Mucosa of descending colon (tissue), 3 donors: ENCODE data around the gene ANKRD35. TPM values are rescaled to one million over a fixed set of nuclear protein-coding genes. Genes with fewer than 3 reads are reported as not detected.

Experiments
- microRNA-seq: library from miRNA; unstranded; fragments of <30 nt; microRNA quantifications from one replicate; pipeline ENCODE4, GENCODE V29; 2019
- total RNA-seq, 3 donors: library from RNA; stranded (reverse); fragmentation: NEBNext Ultra II Directional in 2 of 3; extraction: Animal tissue kit (Norgen Biotek cat#: 25700) in 2 of 3; gene quantifications; one replicate each; pipeline versions ENCODE4 v1.2.1 to v1.2.4, GENCODE V29; 2021 to 2023
- donor health status: DM: no; HTN: no; CAD: no; lungs with moderate emphysema.
- donor health status: DM: no; HTN: no; CAD: no.
- donor health status: DM: no; HTN: yes; CAD: no.

The ANKRD35 gene
- total RNA-seq, 3 donors from 2014 or later, result 0.26 to 5.6 (median 0.99) TPM

Small RNA genes within 50 kb of the gene (microRNA-seq; reads per million reads assigned to microRNA genes)
- not detected for gene MIR6736

Other genes starting within 250 kb of the ANKRD35 start
- 1 to 10 TPM in 2 of 3 donors, not detected in 1; 1.1 to 1.2 TPM for gene PDZK1, start 178.5 kb downstream of the ANKRD35 start, total RNA-seq
- 1 to 10 TPM; 1.6 to 2.3 (median 1.6) TPM for gene CD160, start 166.4 kb downstream of the ANKRD35 start, total RNA-seq
- gene RNF115, start 61.8 kb downstream of the ANKRD35 start, total RNA-seq, result 10 to 100 TPM in 1 of 3 donors, 1 to 10 TPM in 2; 8.3 to 13.6 (median 8.8) TPM
- 10 to 100 TPM; 17.5 to 24.0 (median 23.0) TPM for gene POLR3C, start 61.7 kb downstream of the ANKRD35 start, total RNA-seq
- 1 to 10 TPM; 1.1 to 2.5 (median 1.3) TPM for gene NUDT17, start 40.2 kb downstream of the ANKRD35 start, total RNA-seq
- gene PIAS3, start 26.8 kb downstream of the ANKRD35 start, total RNA-seq, result 10 to 100 TPM; 11.6 to 26.6 (median 14.8) TPM
- gene ITGA10, start 24.2 kb upstream of the ANKRD35 start, total RNA-seq, result 1 to 10 TPM in 1 of 3 donors, under 1 TPM in 2; 0.61 to 2.5 (median 0.87) TPM
- 10 to 100 TPM; 25.5 to 34.8 (median 33.3) TPM for gene PEX11B, start 32.9 kb upstream of the ANKRD35 start, total RNA-seq
- gene RBM8A, start 41.6 kb upstream of the ANKRD35 start, total RNA-seq, result 10 to 100 TPM; 82.3 to 94.5 (median 93.9) TPM
- 10 to 100 TPM in 2 of 3 donors, 1 to 10 TPM in 1; 3.9 to 34.3 (median 10.2) TPM for gene LIX1L, start 72.2 kb upstream of the ANKRD35 start, total RNA-seq
- under 1 TPM; 0.14 to 0.63 (median 0.41) TPM for gene ANKRD34A, start 78.7 kb upstream of the ANKRD35 start, total RNA-seq
- 10 to 100 TPM; 15.7 to 26.8 (median 19.5) TPM for gene POLR3GL, start 78.8 kb upstream of the ANKRD35 start, total RNA-seq
- gene TXNIP, start 110.7 kb upstream of the ANKRD35 start, total RNA-seq, result 1,000 to 10,000 TPM in 1 of 3 donors, 100 to 1,000 TPM in 2; 683 to 1,682 (median 830) TPM
- not detected for gene HJV, start 135.9 kb upstream of the ANKRD35 start, total RNA-seq